HL-60 (cell line): ENCODE measurements around the gene DENND2D.

Source experiments
- DNase-seq, 2 experiments: peaks; one replicate each; pipeline ENCODE4 v3.0.0-alpha.2; 2010 to 2020; ENCODE audit warnings: low read depth in 1 of 2, low spot score in 1 of 2
- H3K27ac ChIP-seq: fragments of 250-450 bp; sonication (Bioruptor Pico); replicated peaks from 2 replicates; pipeline ENCODE4 v1.5.1; 2020; ENCODE audit warnings: mild to moderate bottlenecking, moderate library complexity
- H3K27me3 ChIP-seq: fragments of 250-450 bp; sonication (Bioruptor Pico); 2 replicates; pipeline ENCODE4 v1.5.1; 2021; ENCODE audit warnings: mild to moderate bottlenecking, moderate library complexity; ENCODE audit not compliant: insufficient read depth, poor library complexity, severe bottlenecking
- H3K4me3 ChIP-seq: replicated peaks from 2 replicates; pipeline ENCODE4 v1.5.1; 2011; ENCODE audit warnings: mild to moderate bottlenecking, control low read depth, low read length; ENCODE audit not compliant: insufficient read depth
- GABPA ChIP-seq: IDR thresholded peaks from 2 replicates; pipeline ENCODE4 v1.6.1; 2012; ENCODE audit warnings: low read depth
- POLR2AphosphoS5 ChIP-seq: IDR thresholded peaks from 2 replicates; pipeline ENCODE4 v1.6.1; 2012; ENCODE audit warnings: low read depth
- SPI1 ChIP-seq: IDR thresholded peaks from 2 replicates; pipeline ENCODE4 v1.6.1; 2012; ENCODE audit warnings: low read depth, mild to moderate bottlenecking, borderline replicate concordance
- TF ChIP-seq, protein P1 (sequence below): IDR thresholded peaks from one replicate; pipeline ENCODE4 v1.5.1; 2011; ENCODE audit warnings: low read length, control low read depth, inconsistent platforms; ENCODE audit not compliant: insufficient read depth
- TF ChIP-seq, protein P2 (sequence below): IDR thresholded peaks from 2 replicates; pipeline ENCODE4 v1.6.1; 2012; ENCODE audit warnings: low read depth; ENCODE audit not compliant: insufficient replicate concordance

DENND2D gene

DNA sequence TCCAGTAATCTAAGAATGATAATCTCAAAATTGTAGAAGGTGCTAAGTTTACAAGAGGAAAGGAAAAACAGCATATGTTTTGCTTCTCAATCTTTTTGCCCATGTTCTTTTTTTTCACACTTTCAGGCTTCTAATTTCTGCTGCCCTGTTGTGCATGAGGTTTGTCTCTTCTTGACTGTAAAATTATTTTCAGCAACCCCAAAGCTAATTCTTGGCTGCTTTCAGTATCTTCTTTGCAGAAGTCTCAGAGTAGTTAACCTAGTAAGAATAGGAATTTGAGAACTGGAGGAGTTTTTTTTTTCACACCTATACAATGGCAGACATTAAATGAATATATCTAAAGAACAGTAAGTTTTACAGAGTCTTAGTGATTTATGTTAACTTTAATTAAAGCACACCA is 26.4 kb downstream of the DENND2D start:
- TF ChIP-seq POLR2AphosphoS5 (no peak), GABPA (no peak), SPI1 (no peak)
- TF ChIP-seq, protein P1, sequence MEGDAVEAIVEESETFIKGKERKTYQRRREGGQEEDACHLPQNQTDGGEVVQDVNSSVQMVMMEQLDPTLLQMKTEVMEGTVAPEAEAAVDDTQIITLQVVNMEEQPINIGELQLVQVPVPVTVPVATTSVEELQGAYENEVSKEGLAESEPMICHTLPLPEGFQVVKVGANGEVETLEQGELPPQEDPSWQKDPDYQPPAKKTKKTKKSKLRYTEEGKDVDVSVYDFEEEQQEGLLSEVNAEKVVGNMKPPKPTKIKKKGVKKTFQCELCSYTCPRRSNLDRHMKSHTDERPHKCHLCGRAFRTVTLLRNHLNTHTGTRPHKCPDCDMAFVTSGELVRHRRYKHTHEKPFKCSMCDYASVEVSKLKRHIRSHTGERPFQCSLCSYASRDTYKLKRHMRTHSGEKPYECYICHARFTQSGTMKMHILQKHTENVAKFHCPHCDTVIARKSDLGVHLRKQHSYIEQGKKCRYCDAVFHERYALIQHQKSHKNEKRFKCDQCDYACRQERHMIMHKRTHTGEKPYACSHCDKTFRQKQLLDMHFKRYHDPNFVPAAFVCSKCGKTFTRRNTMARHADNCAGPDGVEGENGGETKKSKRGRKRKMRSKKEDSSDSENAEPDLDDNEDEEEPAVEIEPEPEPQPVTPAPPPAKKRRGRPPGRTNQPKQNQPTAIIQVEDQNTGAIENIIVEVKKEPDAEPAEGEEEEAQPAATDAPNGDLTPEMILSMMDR = no peak
- TF ChIP-seq, protein P2, sequence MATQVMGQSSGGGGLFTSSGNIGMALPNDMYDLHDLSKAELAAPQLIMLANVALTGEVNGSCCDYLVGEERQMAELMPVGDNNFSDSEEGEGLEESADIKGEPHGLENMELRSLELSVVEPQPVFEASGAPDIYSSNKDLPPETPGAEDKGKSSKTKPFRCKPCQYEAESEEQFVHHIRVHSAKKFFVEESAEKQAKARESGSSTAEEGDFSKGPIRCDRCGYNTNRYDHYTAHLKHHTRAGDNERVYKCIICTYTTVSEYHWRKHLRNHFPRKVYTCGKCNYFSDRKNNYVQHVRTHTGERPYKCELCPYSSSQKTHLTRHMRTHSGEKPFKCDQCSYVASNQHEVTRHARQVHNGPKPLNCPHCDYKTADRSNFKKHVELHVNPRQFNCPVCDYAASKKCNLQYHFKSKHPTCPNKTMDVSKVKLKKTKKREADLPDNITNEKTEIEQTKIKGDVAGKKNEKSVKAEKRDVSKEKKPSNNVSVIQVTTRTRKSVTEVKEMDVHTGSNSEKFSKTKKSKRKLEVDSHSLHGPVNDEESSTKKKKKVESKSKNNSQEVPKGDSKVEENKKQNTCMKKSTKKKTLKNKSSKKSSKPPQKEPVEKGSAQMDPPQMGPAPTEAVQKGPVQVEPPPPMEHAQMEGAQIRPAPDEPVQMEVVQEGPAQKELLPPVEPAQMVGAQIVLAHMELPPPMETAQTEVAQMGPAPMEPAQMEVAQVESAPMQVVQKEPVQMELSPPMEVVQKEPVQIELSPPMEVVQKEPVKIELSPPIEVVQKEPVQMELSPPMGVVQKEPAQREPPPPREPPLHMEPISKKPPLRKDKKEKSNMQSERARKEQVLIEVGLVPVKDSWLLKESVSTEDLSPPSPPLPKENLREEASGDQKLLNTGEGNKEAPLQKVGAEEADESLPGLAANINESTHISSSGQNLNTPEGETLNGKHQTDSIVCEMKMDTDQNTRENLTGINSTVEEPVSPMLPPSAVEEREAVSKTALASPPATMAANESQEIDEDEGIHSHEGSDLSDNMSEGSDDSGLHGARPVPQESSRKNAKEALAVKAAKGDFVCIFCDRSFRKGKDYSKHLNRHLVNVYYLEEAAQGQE = no peak
- Histone ChIP-seq H3K27ac (no peak overlapping the region), H3K27me3 (no peaks in the 10 kb centered on the region), H3K4me3 (no peak overlapping the region)
- no peak for DNase-seq

DNA sequence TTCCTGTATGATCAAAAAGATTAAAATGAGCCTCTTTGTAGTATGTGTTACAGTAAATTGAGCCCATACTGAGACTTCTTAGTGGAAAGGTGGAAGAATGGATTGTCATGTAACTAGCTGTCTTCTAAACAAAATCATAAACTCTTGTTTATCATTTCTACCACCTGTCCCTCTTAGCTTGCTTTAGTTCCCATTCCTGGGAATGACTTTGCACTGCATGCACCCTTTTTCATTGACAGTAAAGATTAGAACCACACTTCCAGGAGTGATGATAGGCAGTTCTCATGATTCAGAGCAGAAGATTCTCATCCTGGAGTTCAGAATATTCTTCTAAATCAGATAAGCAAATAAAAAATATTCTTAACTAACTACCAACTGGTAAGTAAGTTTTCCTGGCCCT is 28.0 kb downstream of the DENND2D start:
- no peak for TF ChIP-seq SPI1
- no peak for TF ChIP-seq POLR2AphosphoS5
- TF ChIP-seq, protein P2 = no peak
- TF ChIP-seq, protein P1 = no peak
- no peak for TF ChIP-seq GABPA
- Histone ChIP-seq H3K4me3 (no peak overlapping the region), H3K27ac (no peak overlapping the region), H3K27me3 (no peaks in the 10 kb centered on the region)
- DNase-seq = no peak

DNA sequence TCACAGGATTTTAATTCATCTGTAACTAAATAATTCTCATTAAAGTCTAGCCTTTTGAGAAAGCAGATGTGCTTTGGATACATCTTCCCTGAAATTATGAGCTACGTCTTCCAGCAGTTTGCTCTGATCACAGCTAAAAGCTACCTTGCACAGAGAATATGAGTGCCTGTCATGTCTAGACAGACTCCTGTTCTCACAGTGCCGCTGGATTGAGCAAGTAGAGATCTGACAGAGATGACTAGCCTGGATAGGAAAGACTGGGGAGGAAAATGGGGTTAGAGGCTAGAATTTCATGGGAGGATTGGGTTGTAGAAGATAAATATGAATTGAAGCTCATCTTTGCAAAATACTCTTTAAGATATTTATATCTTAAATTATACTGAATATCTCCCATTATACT is 36.3 kb downstream of the DENND2D start:
- no peak for TF ChIP-seq GABPA
- TF ChIP-seq, protein P1 = no peak
- no peak for TF ChIP-seq SPI1
- TF ChIP-seq POLR2AphosphoS5 = no peak
- TF ChIP-seq, protein P2 = no peak
- Histone ChIP-seq H3K27ac (no peak overlapping the region), H3K27me3 (no peaks in the 10 kb centered on the region), H3K4me3 (no peak overlapping the region)
- DNase-seq = no peak
